Neuronal stem cell (in vitro differentiated cells): ENCODE results near the gene ZNF212.
"Not testable (repeated sequence)": the region's sequence is repeated elsewhere in the genome, so short reads cannot be mapped to it uniquely, and the experiment has no call there.

Experiments used
- DNase-seq: peaks from one replicate; pipeline ENCODE4 v3.0.0-alpha.2; 2013; ENCODE audit warnings: low spot score
- H2AFZ ChIP-seq: one replicate; pipeline ENCODE4 v1.6.1; 2013; ENCODE audit warnings: mild to moderate bottlenecking, low read length, inconsistent platforms
- H2AK5ac ChIP-seq: 2 replicates; pipeline ENCODE4 v1.6.1; 2013; ENCODE audit warnings: low read depth, mild to moderate bottlenecking, inconsistent platforms, low read length, moderate library complexity, mixed read lengths
- H2BK120ac ChIP-seq: 2 replicates; pipeline ENCODE4 v1.6.1; 2013; ENCODE audit warnings: low read depth, mild to moderate bottlenecking, inconsistent platforms, low read length, moderate library complexity, mixed read lengths
- H2BK12ac ChIP-seq: one replicate; pipeline ENCODE4 v1.6.1; 2013; ENCODE audit warnings: low read length, inconsistent platforms
- H2BK15ac ChIP-seq: 2 replicates; pipeline ENCODE4 v1.6.1; 2013; ENCODE audit warnings: mild to moderate bottlenecking, low read length, inconsistent platforms, mixed read lengths
- H2BK5ac ChIP-seq: one replicate; pipeline ENCODE4 v1.6.1; 2013; ENCODE audit warnings: inconsistent platforms, mild to moderate bottlenecking, low read length, moderate library complexity
- H3K14ac ChIP-seq: one replicate; pipeline ENCODE4 v1.6.1; 2013; ENCODE audit warnings: low read length, inconsistent platforms
- H3K18ac ChIP-seq: 2 replicates; pipeline ENCODE4 v1.6.1; 2013; ENCODE audit warnings: low read length, inconsistent platforms
- H3K23ac ChIP-seq: 2 replicates; pipeline ENCODE4 v1.6.1; 2013; ENCODE audit warnings: low read depth, mild to moderate bottlenecking, mixed read lengths, low read length, inconsistent platforms; ENCODE audit not compliant: poor library complexity
- H3K27ac ChIP-seq: replicated peaks from 3 replicates; pipeline ENCODE4 v1.5.1; 2013; ENCODE audit warnings: low read length, inconsistent platforms
- H3K27me3 ChIP-seq, 3 experiments: 2 replicates each; pipeline ENCODE4 v1.6.1; 2013; ENCODE audit warnings: low read length in 3 of 3, mild to moderate bottlenecking in 2 of 3, inconsistent platforms in 1 of 3, low read depth in 1 of 3, mixed read lengths in 1 of 3, moderate library complexity in 1 of 3; ENCODE audit not compliant: control insufficient read depth in 3 of 3, insufficient read depth in 3 of 3
- H3K36me3 ChIP-seq, 2 donors: replicated peaks in 1 of 2; 2 replicates each; pipeline ENCODE4 v1.6.1; 2013; ENCODE audit warnings: low read length in 2 of 2; ENCODE audit not compliant: control insufficient read depth in 2 of 2, insufficient read depth in 2 of 2
- H3K4ac ChIP-seq: 2 replicates; pipeline ENCODE4 v1.6.1; 2013; ENCODE audit warnings: inconsistent platforms, mild to moderate bottlenecking, low read length, moderate library complexity
- H3K4me1 ChIP-seq, 2 donors: 1 replicate in 1 of 2; 2 replicates in 1 of 2; pipeline ENCODE4 v1.6.1; 2013; ENCODE audit warnings: low read length in 2 of 2, low read depth in 1 of 2; ENCODE audit not compliant: control insufficient read depth in 2 of 2, insufficient read depth in 1 of 2
- H3K4me2 ChIP-seq: one replicate; pipeline ENCODE4 v1.6.1; 2013; ENCODE audit warnings: mild to moderate bottlenecking, low read length, inconsistent platforms; ENCODE audit not compliant: insufficient read depth, poor library complexity, severe bottlenecking
- H3K4me3 ChIP-seq, 2 donors: 2 replicates each; pipeline ENCODE4 v1.5.1; 2013; ENCODE audit warnings: low read length in 2 of 2, mild to moderate bottlenecking in 2 of 2, inconsistent platforms in 1 of 2, moderate library complexity in 1 of 2
- H3K79me1 ChIP-seq: one replicate; pipeline ENCODE4 v1.6.1; 2013; ENCODE audit warnings: low read depth, mild to moderate bottlenecking, inconsistent platforms, low read length, moderate library complexity
- H3K9ac ChIP-seq: one replicate; pipeline ENCODE4 v1.6.1; 2013; ENCODE audit warnings: mild to moderate bottlenecking, low read depth, low read length, inconsistent platforms; ENCODE audit not compliant: poor library complexity
- H3K9me3 ChIP-seq, 2 donors: replicated peaks in 1 of 2; 2 replicates each; pipeline versions ENCODE3 to v1.6.1; 2013; ENCODE audit warnings: low read length in 2 of 2, mild to moderate bottlenecking in 2 of 2, inconsistent platforms in 1 of 2, low read depth in 1 of 2, mixed read lengths in 1 of 2, moderate library complexity in 1 of 2; ENCODE audit not compliant: control insufficient read depth in 2 of 2, insufficient read depth in 1 of 2
- H4K8ac ChIP-seq: one replicate; pipeline ENCODE4 v1.6.1; 2013; ENCODE audit warnings: low read depth, mild to moderate bottlenecking, inconsistent platforms, low read length, moderate library complexity
- H4K91ac ChIP-seq: one replicate; pipeline ENCODE4 v1.6.1; 2013; ENCODE audit warnings: low read length, low read depth, mild to moderate bottlenecking, inconsistent platforms; ENCODE audit not compliant: poor library complexity
- WGBS, 2 donors: extraction: QIAGEN DNeasy Blood & Tissue Kit; methylation state at CpG; one replicate each; pipeline ENCODE4 v1.1.7; 2013; ENCODE audit warnings: missing lambda C conversion rate in 2 of 2, mixed read lengths in 1 of 2; ENCODE audit not compliant: insufficient read length in 2 of 2, insufficient replicate concordance in 1 of 2; ENCODE audit errors: extremely low coverage in 2 of 2; 5-methylcytosine and 5-hydroxymethylcytosine counted together

ZNF212 gene

GRCh38 chr7:149261829-149262617 lies 22.6 kb downstream of the ZNF212 start, which contains the start of gene ZNF783:
ZNF783 (plus strand) TSS chr7:149262196; CDS start chr7:149262334, 138 bp downstream.
- no peak within 1 kb of the TSS for H2BK5ac ChIP-seq
- peak within 1 kb of the TSS; percentile 46 to 90 for H3K4me3 ChIP-seq
- H3K18ac ChIP-seq: peak within 1 kb of the TSS; percentile 96
- H3K27me3 ChIP-seq: peaks cover 0 to 1% (median 0%) of the 10 kb centered on the region in 3 experiments
- no peak within 1 kb of the TSS for H2BK120ac ChIP-seq
- peak within 1 kb of the TSS; percentile 82 for H3K14ac ChIP-seq
- peak within 1 kb of the TSS; percentile 95 for H2AFZ ChIP-seq
- peak; percentile 83 for DNase-seq
- H3K4me2 ChIP-seq: peak within 1 kb of the TSS; percentile 81
- peak within 1 kb of the TSS; percentile 94 for H2AK5ac ChIP-seq
- H2BK12ac ChIP-seq: peak within 1 kb of the TSS; percentile 22
- H3K4me1 ChIP-seq: no peaks in the 10 kb centered on the region
- H3K9ac ChIP-seq: peak within 1 kb of the TSS; percentile 91
- peak within 1 kb of the TSS; percentile 53 for H4K91ac ChIP-seq
- no peaks in the 10 kb centered on the region for H3K9me3 ChIP-seq
- H3K4ac ChIP-seq: peak within 1 kb of the TSS; percentile 53
- peaks cover 6 to 10% of the 10 kb centered on the region in 2 donors for H3K36me3 ChIP-seq
- H3K23ac ChIP-seq: peak within 1 kb of the TSS; percentile 80
- H2BK15ac ChIP-seq: peak within 1 kb of the TSS; percentile 89
- H3K79me1 ChIP-seq: peaks cover 3% of the 10 kb centered on the region
- H3K27ac ChIP-seq: no peak within 1 kb of the TSS
- WGBS, 2 donors: no CpG with 5 or more reads among the region's 115 CpGs
- H4K8ac ChIP-seq: peak within 1 kb of the TSS; percentile 93

DNA sequence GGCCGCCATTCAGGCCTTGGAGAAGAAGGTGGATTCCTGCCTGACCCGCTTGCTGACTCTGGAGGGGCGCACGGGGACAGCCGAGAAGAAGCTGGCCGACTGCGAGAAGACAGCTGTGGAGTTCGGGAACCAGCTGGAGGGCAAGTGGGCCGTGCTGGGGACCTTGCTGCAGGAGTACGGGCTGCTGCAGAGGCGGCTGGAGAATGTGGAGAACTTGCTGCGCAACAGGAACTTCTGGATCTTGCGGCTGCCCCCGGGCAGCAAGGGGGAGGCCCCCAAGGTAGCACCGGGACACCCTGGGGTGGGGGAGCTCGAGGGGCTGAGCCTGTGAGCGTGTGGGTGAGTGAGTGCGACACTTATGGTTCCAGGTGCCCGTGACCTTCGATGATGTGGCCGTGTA lies 27.0 kb downstream of the ZNF212 start:
- Histone ChIP-seq H3K9me3 (peaks cover 0 to 1% of the 10 kb centered on the region in 2 donors), H3K9ac (no peak overlapping the region), H2BK12ac (no peak overlapping the region), H2BK5ac (no peak overlapping the region), H3K79me1 (peaks cover 3% of the 10 kb centered on the region), H2AK5ac (no peak overlapping the region), H3K4me1 (no peaks in the 10 kb centered on the region), H4K91ac (no peak overlapping the region), H4K8ac (no peak overlapping the region), H3K27me3 (peaks cover 0 to 1% (median 0%) of the 10 kb centered on the region in 3 experiments), H3K27ac (no peak overlapping the region), H3K18ac (no peak overlapping the region), H3K36me3 (peaks cover 10 to 13% of the 10 kb centered on the region in 2 donors), H3K4me2 (no peak overlapping the region), H2AFZ (no peak overlapping the region), H3K4ac (no peak overlapping the region), H2BK120ac (no peak overlapping the region), H3K23ac (peak overlapping the region; percentile 34), H3K4me3 (no peak overlapping the region), H3K14ac (no peak overlapping the region), H2BK15ac (no peak overlapping the region)
- no peak for DNase-seq
- no CpG with 5 or more reads among the region's 21 CpGs for WGBS, 2 donors

GRCh38 chr7:149267733-149268132 lies 28.3 kb downstream of the ZNF212 start:
- Histone ChIP-seq H3K9ac (no peak overlapping the region), H3K4ac (no peak overlapping the region), H3K36me3 (peaks cover 13 to 14% of the 10 kb centered on the region in 2 donors), H2AK5ac (no peak overlapping the region), H3K27ac (no peak overlapping the region), H2BK120ac (no peak overlapping the region), H3K79me1 (peaks cover 3% of the 10 kb centered on the region), H3K18ac (no peak overlapping the region), H2BK5ac (no peak overlapping the region), H4K91ac (no peak overlapping the region), H3K4me1 (no peaks in the 10 kb centered on the region), H2BK15ac (no peak overlapping the region), H3K9me3 (peaks cover 0 to 1% of the 10 kb centered on the region in 2 donors), H3K4me2 (no peak overlapping the region), H3K23ac (no peak overlapping the region), H2AFZ (no peak overlapping the region), H3K14ac (no peak overlapping the region), H3K27me3 (no peaks in the 10 kb centered on the region), H3K4me3 (no peak overlapping the region), H2BK12ac (no peak overlapping the region), H4K8ac (no peak overlapping the region)
- no CpG with 5 or more reads among the region's 8 CpGs for WGBS, 2 donors
- no peak for DNase-seq

DNA sequence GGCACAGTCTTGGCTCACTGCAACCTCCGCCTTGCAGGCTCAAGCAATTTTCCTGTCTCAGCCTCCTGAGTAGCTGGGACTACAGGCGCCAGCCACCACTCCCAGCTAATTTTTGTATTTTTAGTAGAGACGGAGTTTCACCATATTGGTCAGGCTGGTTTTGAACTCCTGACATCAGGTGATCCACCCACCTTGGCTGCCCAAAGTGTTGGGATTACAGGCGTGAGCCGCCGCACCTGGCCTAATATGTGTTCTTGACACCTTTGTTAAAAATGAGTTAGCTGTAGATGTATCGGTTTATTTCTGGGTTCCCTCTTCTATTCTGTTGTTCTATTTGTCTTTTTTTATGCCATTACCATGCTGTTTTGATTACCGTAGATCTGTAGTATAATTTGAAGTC lies 35.0 kb downstream of the ZNF212 start:
- H4K91ac ChIP-seq, H3K23ac ChIP-seq, H2AK5ac ChIP-seq, H3K9ac ChIP-seq, H2BK15ac ChIP-seq, H3K4me1 ChIP-seq, H3K18ac ChIP-seq, H3K27me3 ChIP-seq, H4K8ac ChIP-seq, H3K4me3 ChIP-seq, H3K14ac ChIP-seq, H3K27ac ChIP-seq, H3K4ac ChIP-seq, DNase-seq, H2BK120ac ChIP-seq, H2BK5ac ChIP-seq, H3K9me3 ChIP-seq, H3K79me1 ChIP-seq, H2BK12ac ChIP-seq, H3K4me2 ChIP-seq, H2AFZ ChIP-seq: not testable (repeated sequence)
- peaks cover 10 to 20% of the 10 kb centered on the region in 2 donors for H3K36me3 ChIP-seq
- no CpG with 5 or more reads among the region's 8 CpGs for WGBS, 2 donors
